Measurements from ENCODE around the gene PTPRT. TPM values are rescaled to one million over a fixed set of nuclear protein-coding genes. Genes with fewer than 3 reads are reported as not detected.

The PTPRT gene
- total and polyA plus RNA-seq, 2 experiments from 2014 or later, result not detected

GRCh38 chr20:42270539-42270938 lies 919.2 kb downstream of the PTPRT start:
- H2AFZ ChIP-seq, result no peak overlapping the region
- Mint-ChIP-seq H3K27ac (no peak overlapping the region), H3K9me3 (peaks cover 94% of the 10 kb centered on the region), H3K36me3 (ENCODE audit: low read depth) (peaks cover 19% of the 10 kb centered on the region), H3K4me1 (no peaks in the 10 kb centered on the region), H3K27me3 (ENCODE audit: insufficient read depth, low read depth, poor library complexity) (peaks cover 3% of the 10 kb centered on the region), H3K4me3 (no peak overlapping the region)
- peaks cover 9% of the 10 kb centered on the region; the same call in 1 of the 2 replicates for H3K36me3 ChIP-seq (ENCODE audit: insufficient read depth)
- no peak overlapping the region for H3K4me2 ChIP-seq
- no peak for TF ChIP-seq CTCF (conservative IDR thresholded peaks at IDR 0.05; ENCODE audit: low read depth in 2 of 2)
- TF ChIP-seq EZH2phosphoT487 (IDR thresholded peaks at IDR 0.05; ENCODE audit: unreplicated experiment), result no peak
- no peak for ATAC-seq
- no peaks in the 10 kb centered on the region for H3F3A ChIP-seq (replicated peaks; ENCODE audit: low read depth)
- H4K20me1 ChIP-seq (replicated peaks; ENCODE audit: insufficient read depth), result no peaks in the 10 kb centered on the region
- no peaks in the 10 kb centered on the region for H3K79me2 ChIP-seq (replicated peaks; ENCODE audit: insufficient read depth)
- no peaks in the 10 kb centered on the region for H3K9me2 ChIP-seq (ENCODE audit: insufficient read depth)
- no peak overlapping the region for H3K27ac ChIP-seq (ENCODE audit: low read depth)
- H3K4me1 ChIP-seq (ENCODE audit: insufficient read depth), result no peaks in the 10 kb centered on the region
- DNase-seq (ENCODE audit: low spot score), result no peak
- no peaks in the 10 kb centered on the region for H3K27me3 ChIP-seq (ENCODE audit: insufficient read depth)
- H3K4me3 ChIP-seq, result no peak overlapping the region

GRCh38 chr20:42267793-42268384 lies 921.8 kb downstream of the PTPRT start:
- Histone ChIP-seq H3K79me2 (replicated peaks; ENCODE audit: insufficient read depth) (no peaks in the 10 kb centered on the region), H2AFZ (no peak overlapping the region), H3F3A (replicated peaks; ENCODE audit: low read depth) (no peaks in the 10 kb centered on the region), H3K9me2 (ENCODE audit: insufficient read depth) (no peaks in the 10 kb centered on the region), H4K20me1 (replicated peaks; ENCODE audit: insufficient read depth) (no peaks in the 10 kb centered on the region), H3K4me2 (no peak overlapping the region), H3K4me3 (no peak overlapping the region), H3K4me1 (ENCODE audit: insufficient read depth) (no peaks in the 10 kb centered on the region), H3K27ac (ENCODE audit: low read depth) (no peak overlapping the region), H3K27me3 (ENCODE audit: insufficient read depth) (no peaks in the 10 kb centered on the region), H3K36me3 (ENCODE audit: insufficient read depth) (peaks cover 9% of the 10 kb centered on the region; the same call in 1 of the 2 replicates)
- Mint-ChIP-seq H3K9me3 (peaks cover 95% of the 10 kb centered on the region), H3K36me3 (ENCODE audit: low read depth) (peaks cover 26% of the 10 kb centered on the region), H3K4me3 (no peak overlapping the region), H3K4me1 (no peaks in the 10 kb centered on the region), H3K27ac (no peak overlapping the region), H3K27me3 (ENCODE audit: insufficient read depth, low read depth, poor library complexity) (peaks cover 3% of the 10 kb centered on the region)
- no peak for ATAC-seq
- no peak for DNase-seq (ENCODE audit: low spot score)
- TF ChIP-seq CREB1 (CRISPR knock-in tag; IDR thresholded peaks at IDR 0.05; ENCODE audit: low read depth), result no peak
- no peak for TF ChIP-seq JUNB (IDR thresholded peaks at IDR 0.05; ENCODE audit: unreplicated experiment)
- no peak for TF ChIP-seq STAT1 (IDR thresholded peaks at IDR 0.05; ENCODE audit: unreplicated experiment)
- no peak for TF ChIP-seq POLR2AphosphoS5 (IDR thresholded peaks at IDR 0.05; ENCODE audit: low read depth)
- no peak for TF ChIP-seq EZH2 (IDR thresholded peaks at IDR 0.05; ENCODE audit: low read depth, unreplicated experiment)
- no peak for TF ChIP-seq EZH2phosphoT487 (IDR thresholded peaks at IDR 0.05; ENCODE audit: unreplicated experiment)
- TF ChIP-seq REST (IDR thresholded peaks at IDR 0.05; ENCODE audit: unreplicated experiment), result no peak
- no peak for TF ChIP-seq ETS1 (IDR thresholded peaks at IDR 0.05)
- no peak for TF ChIP-seq ZNF331 (CRISPR knock-in tag; IDR thresholded peaks at IDR 0.05; ENCODE audit: low read depth)
- no peak for TF ChIP-seq CTCF (conservative IDR thresholded peaks at IDR 0.05; ENCODE audit: low read depth in 2 of 2)
